ENCODE results near the gene HPSE. TPM values are rescaled to one million over a fixed set of nuclear protein-coding genes. Genes with fewer than 3 reads are reported as not detected.

Gene HPSE
- total and polyA plus RNA-seq, 2 of the 13 experiments (the other 11 are each of a cell fraction or from before 2014, with no cell fraction given) = not detected

GRCh38 chr4:83339573-83339972 lies 4.9 kb upstream of the HPSE start:
- Histone ChIP-seq H3K79me2 (ENCODE audit: insufficient read depth, low read length) (no peaks in the 10 kb centered on the region), H3K9ac (ENCODE audit: insufficient read depth, low read depth, low read length) (no peak overlapping the region), H3K36me3 (replicated peaks in 1 of 2; ENCODE audit: control insufficient read depth in 1 of 2, insufficient read depth in 2 of 2, low read length in 2 of 2) (no peaks in the 10 kb centered on the region), H3K4me3 (replicated peaks in 1 of 3; ENCODE audit: insufficient read depth in 1 of 3, low read depth in 2 of 3, low read length in 3 of 3) (no peak overlapping the region), H3K27me3 (ENCODE audit: control insufficient read depth in 1 of 2, insufficient read depth in 2 of 2, low read length in 2 of 2) (peaks cover under 1 to 17% of the 10 kb centered on the region in 2 experiments; a peak in 2 of 5 replicates), H3K9me3 (ENCODE audit: low read length) (no peaks in the 10 kb centered on the region), H4K20me1 (ENCODE audit: insufficient read depth, low read length) (no peaks in the 10 kb centered on the region), H3K4me2 (ENCODE audit: low read depth, low read length) (no peak overlapping the region), H3K4me1 (ENCODE audit: insufficient read depth, low read length) (0 out of 2 replicates have a peak, but pooled peaks cover 3% of the 10 kb centered on the region), H3K27ac (ENCODE audit: extremely low read length, insufficient read depth, low read length) (no peak overlapping the region), H2AFZ (ENCODE audit: low read length) (no peak overlapping the region)
- in situ Hi-C loops (cut with HindIII; ENCODE audit: extremely low pct_ligation_motif_present, low pct_unique_long_range_greater_than_20kb) (no loop called here), intact Hi-C loops (cut with micrococcal nuclease; ENCODE audit: unreplicated experiment) (no loop called here)
- no TSS peak for BruUV-seq (replicated peaks)
- no peak for DNase-seq (ENCODE audit: low spot score)
- ChIA-PET CTCF (ENCODE audit: low intra/inter-chr PET ratio, low total read pairs) (no interaction called here), POLR2A (no interaction called here)
- no peak for FAIRE-seq
- WGBS (ENCODE audit: low lambda C conversion rate) = 45% methylated on average over 6 of the region's 6 CpGs
- no peak for ATAC-seq
- TF ChIP-seq ZNF768 (CRISPR knock-in tag; IDR thresholded peaks at IDR 0.05) = no peak
- TF ChIP-seq HNRNPLL (IDR thresholded peaks at IDR 0.05; ENCODE audit: low read depth, low read length, poor library complexity, severe bottlenecking) = no peak
- TF ChIP-seq SP4 (CRISPR knock-in tag; IDR thresholded peaks at IDR 0.05) = no peak
- no peak for TF ChIP-seq GTF2F1 (IDR thresholded peaks at IDR 0.05; ENCODE audit: low read length)
- no peak for TF ChIP-seq ZSCAN12 (CRISPR knock-in tag; IDR thresholded peaks at IDR 0.05)
- TF ChIP-seq ZBED4 (CRISPR knock-in tag; IDR thresholded peaks at IDR 0.05; ENCODE audit: borderline replicate concordance) = no peak
- TF ChIP-seq SMARCC2 (IDR thresholded peaks at IDR 0.05) = no peak
- TF ChIP-seq ZGPAT (CRISPR knock-in tag; IDR thresholded peaks at IDR 0.05) = no peak
- TF ChIP-seq SAP130 (CRISPR knock-in tag; IDR thresholded peaks at IDR 0.05; ENCODE audit: low read depth) = no peak
- no peak for TF ChIP-seq ISX (CRISPR knock-in tag; conservative IDR thresholded peaks at IDR 0.05)
- no peak for TF ChIP-seq U2AF2 (IDR thresholded peaks at IDR 0.05; ENCODE audit: low read depth, low read length)
- no peak for TF ChIP-seq GMEB1 (CRISPR knock-in tag; IDR thresholded peaks at IDR 0.05; ENCODE audit: borderline replicate concordance)
- no peak for TF ChIP-seq ZBTB34 (CRISPR knock-in tag; IDR thresholded peaks at IDR 0.05)
- TF ChIP-seq ZNF879 (CRISPR knock-in tag; IDR thresholded peaks at IDR 0.05) = no peak
- TF ChIP-seq ATF6 (CRISPR knock-in tag; conservative IDR thresholded peaks at IDR 0.05) = no peak

Measured in HepG2 (cell line).